WTC11 (cell line): ENCODE measurements around the gene RNASE3. TPM values are rescaled to one million over a fixed set of nuclear protein-coding genes. Genes with fewer than 3 reads are reported as not detected.
"Not testable (repeated sequence)": the region's sequence is repeated elsewhere in the genome, so short reads cannot be mapped to it uniquely, and the experiment has no call there.

Experiments
- ATAC-seq: fragments of 200-7000 bp; cut with Tn5 transposase; 2 replicates; pipeline ENCODE4 v1.10.0; 2021; ENCODE audit warnings: mild to moderate bottlenecking, moderate library complexity
- CTCF ChIA-PET: fragments of 300-600 bp; sonication (Branson Sonifier 250); formaldehyde crosslinking; loops from one replicate; lab custom pipeline; 2021; ENCODE audit warnings: antibody characterized with exemption; lab: Charles Lee
- POLR2A ChIA-PET: fragments of 350-600 bp; sonication (Branson Sonifier 250); formaldehyde crosslinking; loops from one replicate; lab custom pipeline; 2021; ENCODE audit warnings: antibody characterized with exemption; lab: Charles Lee
- DNase-seq: peaks from one replicate; pipeline ENCODE4 v3.0.0; 2021; ENCODE audit warnings: low spot score
- H3K27ac Mint-ChIP-seq: 2 replicates; pipeline ENCODE4 v1.8.0; 2021; ENCODE audit warnings: mixed read lengths
- H3K27me3 Mint-ChIP-seq: 2 replicates; pipeline ENCODE4 v1.8.0; 2021; ENCODE audit warnings: low read depth, mild to moderate bottlenecking, moderate library complexity, mixed read lengths
- H3K36me3 Mint-ChIP-seq: 2 replicates; pipeline ENCODE4 v1.8.0; 2021; ENCODE audit warnings: mixed read lengths
- H3K4me1 Mint-ChIP-seq: 2 replicates; pipeline ENCODE4 v1.8.0; 2022; ENCODE audit warnings: mixed read lengths
- H3K4me3 Mint-ChIP-seq: 2 replicates; pipeline ENCODE4 v1.8.0; 2021; ENCODE audit warnings: mild to moderate bottlenecking, moderate library complexity, mixed read lengths
- H3K9me3 Mint-ChIP-seq: 2 replicates; pipeline ENCODE4 v1.8.0; 2021; ENCODE audit warnings: mixed read lengths
- ATF1 ChIP-seq: sonication (generic); formaldehyde crosslinking; IDR thresholded peaks from 2 replicates; pipeline ENCODE4 v1.8.1; 2023; ENCODE audit warnings: mild to moderate bottlenecking, moderate library complexity, missing genetic modification reagents
- CREB1 ChIP-seq: sonication (generic); formaldehyde crosslinking; IDR thresholded peaks from 2 replicates; pipeline ENCODE4 v1.8.0; 2023; ENCODE audit warnings: mild to moderate bottlenecking, missing genetic modification reagents
- ETV6 ChIP-seq: sonication (generic); formaldehyde crosslinking; IDR thresholded peaks from 2 replicates; pipeline ENCODE4 v1.8.1; 2022; ENCODE audit warnings: mild to moderate bottlenecking, missing genetic modification reagents
- IRF2 ChIP-seq: sonication (generic); formaldehyde crosslinking; IDR thresholded peaks from 2 replicates; pipeline ENCODE4 v1.8.0; 2022; ENCODE audit warnings: low read depth, missing genetic modification reagents, borderline replicate concordance
- JUN ChIP-seq: sonication (generic); formaldehyde crosslinking; IDR thresholded peaks from 2 replicates; pipeline ENCODE4 v1.8.0; 2023; ENCODE audit warnings: mild to moderate bottlenecking, missing genetic modification reagents
- MYBL2 ChIP-seq: sonication (generic); formaldehyde crosslinking; IDR thresholded peaks from 2 replicates; pipeline ENCODE4 v1.8.1; 2023; ENCODE audit warnings: mild to moderate bottlenecking, moderate library complexity, missing genetic modification reagents
- NR2C2 ChIP-seq: sonication (generic); formaldehyde crosslinking; IDR thresholded peaks from 2 replicates; pipeline ENCODE4 v1.8.0; 2022; ENCODE audit warnings: mild to moderate bottlenecking, missing genetic modification reagents
- NR3C1 ChIP-seq: sonication (generic); formaldehyde crosslinking; conservative IDR thresholded peaks from 2 replicates; pipeline ENCODE4 v1.8.1; 2023; ENCODE audit warnings: low read depth, mild to moderate bottlenecking, missing genetic modification reagents
- RELA ChIP-seq: sonication (generic); formaldehyde crosslinking; IDR thresholded peaks from 2 replicates; pipeline ENCODE4 v1.8.1; 2022; ENCODE audit warnings: missing genetic modification reagents, mild to moderate bottlenecking, borderline replicate concordance
- SOX15 ChIP-seq: fragments of 250-450 bp; sonication (Bioruptor Pico); IDR thresholded peaks from 2 replicates; pipeline ENCODE4 v1.9.0; 2021; ENCODE audit warnings: mild to moderate bottlenecking
- ZNF121 ChIP-seq: sonication (generic); formaldehyde crosslinking; IDR thresholded peaks from 2 replicates; pipeline ENCODE4 v1.8.0; 2023; ENCODE audit warnings: missing genetic modification reagents
- ZNF219 ChIP-seq: sonication (generic); formaldehyde crosslinking; IDR thresholded peaks from 2 replicates; pipeline ENCODE4 v1.8.0; 2023; ENCODE audit warnings: missing genetic modification reagents, mild to moderate bottlenecking, borderline replicate concordance
- ZNF232 ChIP-seq: sonication (generic); formaldehyde crosslinking; IDR thresholded peaks from 2 replicates; pipeline ENCODE4 v1.8.0; 2022; ENCODE audit warnings: mild to moderate bottlenecking, missing genetic modification reagents
- ZNF396 ChIP-seq: fragments of 250-450 bp; sonication (Bioruptor Pico); IDR thresholded peaks from 2 replicates; pipeline ENCODE4 v1.8.0; 2021; ENCODE audit warnings: mild to moderate bottlenecking, moderate library complexity, borderline replicate concordance
- ZNF423 ChIP-seq: fragments of 250-450 bp; sonication (Bioruptor Pico); IDR thresholded peaks from 2 replicates; pipeline ENCODE4 v2.1.2; 2022; ENCODE audit warnings: mild to moderate bottlenecking, moderate library complexity
- total RNA-seq: library from RNA; stranded (reverse); gene quantifications from 3 replicates; pipeline ENCODE4 v1.2.3, GENCODE V29; 2021
- TF ChIP-seq, protein P1 (sequence below): fragments of 250-450 bp; sonication (Bioruptor Pico); IDR thresholded peaks from 2 replicates; pipeline ENCODE4 v1.8.0; 2021; ENCODE audit warnings: mild to moderate bottlenecking
- TF ChIP-seq, protein P2 (sequence below): sonication (generic); formaldehyde crosslinking; IDR thresholded peaks from 2 replicates; pipeline ENCODE4 v1.8.1; 2022; ENCODE audit warnings: mild to moderate bottlenecking, moderate library complexity, missing genetic modification reagents
- TF ChIP-seq, protein P3 (sequence below): sonication (generic); formaldehyde crosslinking; IDR thresholded peaks from 2 replicates; pipeline ENCODE4 v1.8.1; 2023; ENCODE audit warnings: mild to moderate bottlenecking, missing genetic modification reagents, moderate library complexity

The RNASE3 gene
- total RNA-seq, 1 experiment from 2014 or later: not detected

DNA sequence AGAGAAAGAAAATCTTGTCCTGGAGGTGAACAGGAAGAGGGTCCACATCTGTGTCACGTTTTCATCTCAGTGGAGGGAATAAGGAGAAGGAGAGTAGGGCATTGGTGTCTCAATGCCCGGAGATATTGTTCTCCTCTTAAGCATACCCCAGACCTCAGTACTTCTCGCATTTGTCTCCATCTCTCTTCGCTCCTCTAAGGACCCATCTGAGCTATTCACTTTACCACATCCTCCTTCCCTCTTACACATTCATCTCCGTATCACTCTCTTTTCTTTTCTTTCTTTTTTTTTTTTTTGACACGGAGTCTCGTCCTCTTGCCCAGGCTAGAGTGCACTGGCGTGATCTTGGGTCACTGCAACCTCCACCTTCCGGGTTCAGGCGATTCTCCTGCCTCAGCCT lies 8.4 kb upstream of the RNASE3 start:
- H3K4me1 Mint-ChIP-seq, ATAC-seq, DNase-seq, H3K27ac Mint-ChIP-seq, POLR2A ChIA-PET, H3K4me3 Mint-ChIP-seq, H3K36me3 Mint-ChIP-seq, CTCF ChIA-PET: not testable (repeated sequence)
- Mint-ChIP-seq H3K9me3 (peaks cover 17% of the 10 kb centered on the region), H3K27me3 (peaks cover 31% of the 10 kb centered on the region)

DNA sequence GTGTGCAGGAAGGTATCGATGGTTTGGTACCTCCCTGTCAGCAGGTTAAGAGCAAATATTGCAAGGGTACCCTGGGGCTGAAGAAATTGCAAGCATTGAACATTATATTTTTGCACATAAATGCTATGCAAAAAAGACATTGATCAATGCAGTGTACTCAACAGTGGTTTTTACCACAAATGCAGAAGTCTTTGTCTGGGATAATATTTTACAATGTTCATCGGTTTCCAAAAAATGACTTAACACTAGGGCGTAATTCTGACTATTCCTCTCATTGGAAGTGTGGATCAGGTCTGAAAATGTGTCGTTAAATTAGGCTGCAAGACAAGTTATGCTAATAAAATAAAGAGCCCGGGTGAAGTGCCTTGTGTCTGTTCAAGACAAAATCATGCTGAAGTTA lies 2.8 kb upstream of the RNASE3 start:
- POLR2A ChIA-PET, ATAC-seq, H3K4me1 Mint-ChIP-seq, H3K36me3 Mint-ChIP-seq, H3K4me3 Mint-ChIP-seq, H3K9me3 Mint-ChIP-seq, DNase-seq, H3K27ac Mint-ChIP-seq: not testable (repeated sequence)
- CTCF ChIA-PET: interaction anchor here (0.8 kb wide), 1 partner anchor 83 kb away, joined by 4 read pairs; no protein-coding TSS in a partner anchor
- H3K27me3 Mint-ChIP-seq: peaks cover 32% of the 10 kb centered on the region

DNA sequence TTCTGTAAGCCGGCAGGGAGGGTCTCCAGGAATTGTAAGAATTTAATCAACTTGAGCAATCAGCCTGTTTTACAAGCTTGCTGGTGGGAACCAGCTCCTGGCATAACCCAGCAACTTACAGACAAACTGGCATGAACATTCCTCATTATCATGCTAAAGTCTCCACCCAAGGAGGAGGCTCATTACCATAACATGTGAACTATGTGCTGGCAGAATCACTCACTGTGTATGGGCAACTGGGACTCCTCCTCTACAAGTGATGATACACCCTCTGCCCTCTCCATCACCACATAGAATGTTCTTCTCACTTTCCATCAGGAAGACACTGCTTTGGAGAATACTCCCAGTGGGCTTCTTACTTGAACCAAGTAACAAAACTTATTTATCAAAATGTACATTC lies 4.1 kb downstream of the RNASE3 start:
- H3K4me1 Mint-ChIP-seq, H3K27ac Mint-ChIP-seq, CTCF ChIA-PET, POLR2A ChIA-PET, H3K4me3 Mint-ChIP-seq, H3K36me3 Mint-ChIP-seq, ATAC-seq, H3K9me3 Mint-ChIP-seq, DNase-seq: not testable (repeated sequence)
- H3K27me3 Mint-ChIP-seq: peaks cover 39% of the 10 kb centered on the region

DNA sequence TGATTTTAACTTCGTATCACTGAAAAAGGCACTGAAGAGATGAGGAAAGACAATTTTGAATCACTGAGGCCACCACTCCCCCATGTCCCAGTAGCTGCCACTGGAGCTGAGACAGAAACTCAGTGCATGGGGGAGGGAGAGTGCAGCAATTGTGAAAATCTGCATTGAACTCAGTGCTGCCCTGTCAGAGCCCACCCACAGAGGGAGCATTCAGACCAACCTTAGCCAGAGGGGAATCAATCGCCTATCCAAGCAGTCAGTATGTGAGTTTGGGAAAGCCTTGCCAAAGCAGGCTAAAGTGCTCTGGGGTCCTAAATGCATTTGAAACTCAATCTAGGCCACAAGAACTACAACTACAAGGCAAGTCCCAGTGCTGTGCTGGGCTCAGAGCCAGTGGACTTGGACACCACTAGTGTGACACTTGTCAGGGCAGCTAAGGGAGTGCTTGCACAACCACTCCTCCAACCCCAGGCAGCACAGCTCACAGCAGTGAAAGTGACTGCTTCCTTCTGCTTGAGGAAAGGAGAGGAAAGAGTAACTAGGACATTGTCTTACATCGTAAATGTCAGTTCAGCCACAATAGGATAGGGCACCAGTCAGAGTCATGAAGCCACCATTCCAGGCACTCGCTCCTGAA lies 13.3 kb downstream of the RNASE3 start:
- POLR2A ChIA-PET: no interaction called here
- CTCF ChIA-PET: interaction anchor here (1.3 to 2.9 kb wide), 6 partner anchors 30 to 135 kb away, joined by 4 to 36 read pairs (median 6); no protein-coding TSS in a partner anchor
- DNase-seq: peak; percentile 59
- Mint-ChIP-seq H3K4me1 (peaks cover 9% of the 10 kb centered on the region), H3K9me3 (peaks cover under 1% of the 10 kb centered on the region; the same call in 1 of the 2 replicates), H3K27ac (peak overlapping the region; percentile 67; the same call in 1 of the 2 replicates), H3K4me3 (no peak overlapping the region), H3K36me3 (no peaks in the 10 kb centered on the region), H3K27me3 (peaks cover under 1% of the 10 kb centered on the region)
- peak; percentile 98 for ATAC-seq
- TF ChIP-seq ZNF219 (CRISPR knock-in tag): no peak
- TF ChIP-seq ZNF121: no peak
- no peak for TF ChIP-seq IRF2 (CRISPR knock-in tag)
- TF ChIP-seq NR3C1 (CRISPR knock-in tag): no peak
- TF ChIP-seq, protein P1, sequence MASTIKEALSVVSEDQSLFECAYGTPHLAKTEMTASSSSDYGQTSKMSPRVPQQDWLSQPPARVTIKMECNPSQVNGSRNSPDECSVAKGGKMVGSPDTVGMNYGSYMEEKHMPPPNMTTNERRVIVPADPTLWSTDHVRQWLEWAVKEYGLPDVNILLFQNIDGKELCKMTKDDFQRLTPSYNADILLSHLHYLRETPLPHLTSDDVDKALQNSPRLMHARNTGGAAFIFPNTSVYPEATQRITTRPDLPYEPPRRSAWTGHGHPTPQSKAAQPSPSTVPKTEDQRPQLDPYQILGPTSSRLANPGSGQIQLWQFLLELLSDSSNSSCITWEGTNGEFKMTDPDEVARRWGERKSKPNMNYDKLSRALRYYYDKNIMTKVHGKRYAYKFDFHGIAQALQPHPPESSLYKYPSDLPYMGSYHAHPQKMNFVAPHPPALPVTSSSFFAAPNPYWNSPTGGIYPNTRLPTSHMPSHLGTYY (CRISPR knock-in tag): no peak
- TF ChIP-seq NR2C2 (CRISPR knock-in tag): no peak
- no peak for TF ChIP-seq SOX15 (CRISPR knock-in tag)
- no peak for TF ChIP-seq RELA (CRISPR knock-in tag)
- TF ChIP-seq ATF1 (CRISPR knock-in tag): no peak
- TF ChIP-seq JUN (CRISPR knock-in tag): no peak
- TF ChIP-seq, protein P2, sequence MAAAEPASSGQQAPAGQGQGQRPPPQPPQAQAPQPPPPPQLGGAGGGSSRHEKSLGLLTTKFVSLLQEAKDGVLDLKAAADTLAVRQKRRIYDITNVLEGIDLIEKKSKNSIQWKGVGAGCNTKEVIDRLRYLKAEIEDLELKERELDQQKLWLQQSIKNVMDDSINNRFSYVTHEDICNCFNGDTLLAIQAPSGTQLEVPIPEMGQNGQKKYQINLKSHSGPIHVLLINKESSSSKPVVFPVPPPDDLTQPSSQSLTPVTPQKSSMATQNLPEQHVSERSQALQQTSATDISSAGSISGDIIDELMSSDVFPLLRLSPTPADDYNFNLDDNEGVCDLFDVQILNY (CRISPR knock-in tag): no peak
- TF ChIP-seq, protein P3, sequence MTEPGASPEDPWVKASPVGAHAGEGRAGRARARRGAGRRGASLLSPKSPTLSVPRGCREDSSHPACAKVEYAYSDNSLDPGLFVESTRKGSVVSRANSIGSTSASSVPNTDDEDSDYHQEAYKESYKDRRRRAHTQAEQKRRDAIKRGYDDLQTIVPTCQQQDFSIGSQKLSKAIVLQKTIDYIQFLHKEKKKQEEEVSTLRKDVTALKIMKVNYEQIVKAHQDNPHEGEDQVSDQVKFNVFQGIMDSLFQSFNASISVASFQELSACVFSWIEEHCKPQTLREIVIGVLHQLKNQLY (CRISPR knock-in tag): no peak
- TF ChIP-seq ETV6 (CRISPR knock-in tag): no peak
- no peak for TF ChIP-seq ZNF423 (CRISPR knock-in tag)
- no peak for TF ChIP-seq ZNF396 (CRISPR knock-in tag)
- no peak for TF ChIP-seq MYBL2
- TF ChIP-seq CREB1: no peak
- no peak for TF ChIP-seq ZNF232 (CRISPR knock-in tag)
